Mesothelial cell of epicardium (in vitro differentiated cells): ENCODE data around the gene CLASP1. TPM values are rescaled to one million over a fixed set of nuclear protein-coding genes. Genes with fewer than 3 reads are reported as not detected.
A peak's percentile ranks its signal among the peaks of the same experiment; 100 is the strongest.
"Not testable (repeated sequence)": the region's sequence is repeated elsewhere in the genome, so short reads cannot be mapped to it uniquely, and the experiment has no call there.

ENCODE experiments used
- DNase-seq, 2 experiments: peaks; one replicate each; pipeline ENCODE4 v3.0.0; 2021; ENCODE audit warnings: low spot score in 2 of 2; ENCODE audit not compliant: unreplicated experiment in 2 of 2
- H3K27ac Mint-ChIP-seq: 2 replicates; pipeline ENCODE4 v1.8.0; 2021; ENCODE audit warnings: mixed read lengths
- H3K27me3 Mint-ChIP-seq: 2 replicates; pipeline ENCODE4 v1.8.0; 2021; ENCODE audit warnings: low read depth, mixed read lengths
- H3K36me3 Mint-ChIP-seq: 2 replicates; pipeline ENCODE4 v1.8.0; 2021; ENCODE audit warnings: mixed read lengths
- H3K4me1 Mint-ChIP-seq: 2 replicates; pipeline ENCODE4 v1.8.0; 2021; ENCODE audit warnings: mixed read lengths
- H3K4me3 Mint-ChIP-seq: 2 replicates; pipeline ENCODE4 v1.8.0; 2021; ENCODE audit warnings: mild to moderate bottlenecking, moderate library complexity, mixed read lengths
- H3K9me3 Mint-ChIP-seq: 2 replicates; pipeline ENCODE4 v1.8.0; 2021; ENCODE audit warnings: mixed read lengths
- CTCF ChIP-seq: fragments of 200-600 bp; sonication (generic); IDR thresholded peaks from one replicate; pipeline ENCODE4 v1.5.0; 2021; ENCODE audit warnings: antibody characterized with exemption; ENCODE audit not compliant: unreplicated experiment
- total RNA-seq: library from RNA; stranded (reverse); gene quantifications from 3 replicates; pipeline ENCODE4 v1.2.1, GENCODE V29; 2021

CLASP1 gene
- total RNA-seq, 1 donor from 2014 or later, result 99.8 TPM

GRCh38 chr2:121686218-121686617 lies 37.0 kb upstream of the CLASP1 start:
- H3K9me3 Mint-ChIP-seq, result peaks cover 28% of the 10 kb centered on the region
- no peak overlapping the region for H3K27ac Mint-ChIP-seq
- no peak for TF ChIP-seq CTCF
- H3K36me3 Mint-ChIP-seq, result peaks cover 10% of the 10 kb centered on the region
- peaks cover 5% of the 10 kb centered on the region for H3K4me1 Mint-ChIP-seq
- no peaks in the 10 kb centered on the region for H3K27me3 Mint-ChIP-seq
- DNase-seq, result no peak
- H3K4me3 Mint-ChIP-seq, result no peak overlapping the region

GRCh38 chr2:121682396-121683298 lies 33.4 kb upstream of the CLASP1 start:
- Mint-ChIP-seq H3K27ac (no peak overlapping the region), H3K27me3 (no peaks in the 10 kb centered on the region), H3K4me1 (peaks cover 3% of the 10 kb centered on the region), H3K36me3 (peaks cover 10% of the 10 kb centered on the region), H3K9me3 (peaks cover 45% of the 10 kb centered on the region), H3K4me3 (peak overlapping the region; percentile 15)
- no peak for DNase-seq
- TF ChIP-seq CTCF, result no peak

GRCh38 chr2:121677855-121678254 lies 28.6 kb upstream of the CLASP1 start:
- no peak for TF ChIP-seq CTCF
- no peaks in the 10 kb centered on the region for H3K27me3 Mint-ChIP-seq
- peaks cover 65% of the 10 kb centered on the region for H3K9me3 Mint-ChIP-seq
- no peak overlapping the region for H3K27ac Mint-ChIP-seq
- peaks cover 12% of the 10 kb centered on the region for H3K36me3 Mint-ChIP-seq
- H3K4me3 Mint-ChIP-seq, result no peak overlapping the region
- no peaks in the 10 kb centered on the region for H3K4me1 Mint-ChIP-seq
- DNase-seq, result no peak

GRCh38 chr2:121671621-121672020 lies 22.4 kb upstream of the CLASP1 start:
- H3K27ac Mint-ChIP-seq, H3K4me3 Mint-ChIP-seq, H3K27me3 Mint-ChIP-seq, H3K4me1 Mint-ChIP-seq, DNase-seq: not testable (repeated sequence)
- Mint-ChIP-seq H3K9me3 (peaks cover 64% of the 10 kb centered on the region), H3K36me3 (peaks cover 23% of the 10 kb centered on the region)

GRCh38 chr2:121670181-121670580 lies 20.9 kb upstream of the CLASP1 start:
- TF ChIP-seq CTCF, result no peak
- DNase-seq, result no peak
- Mint-ChIP-seq H3K9me3 (peaks cover 50% of the 10 kb centered on the region), H3K4me3 (no peak overlapping the region), H3K36me3 (peaks cover 19% of the 10 kb centered on the region), H3K27ac (no peak overlapping the region), H3K27me3 (no peaks in the 10 kb centered on the region), H3K4me1 (no peaks in the 10 kb centered on the region)

GRCh38 chr2:121667618-121668017 lies 18.4 kb upstream of the CLASP1 start:
- no peaks in the 10 kb centered on the region for H3K27me3 Mint-ChIP-seq
- H3K4me3 Mint-ChIP-seq, result no peak overlapping the region
- peaks cover 33% of the 10 kb centered on the region for H3K9me3 Mint-ChIP-seq
- H3K36me3 Mint-ChIP-seq, result peaks cover 14% of the 10 kb centered on the region
- DNase-seq, result no peak
- H3K27ac Mint-ChIP-seq, result no peak overlapping the region
- no peak for TF ChIP-seq CTCF
- H3K4me1 Mint-ChIP-seq, result no peaks in the 10 kb centered on the region
